Caco-2 (cell line): ENCODE measurements around the gene ANKRD12. TPM values are rescaled to one million over a fixed set of nuclear protein-coding genes. Genes with fewer than 3 reads are reported as not detected.

Experiments used
- BruUV-seq: library from RNA; stranded (reverse); fragments of 400-500 nt; replicated peaks from 2 replicates; lab custom pipeline; 2021; lab: Mats Ljungman, UMichigan
- CTCF ChIA-PET: fragments of 300-600 bp; sonication (Branson Sonifier 250); formaldehyde crosslinking; loops from one replicate; lab custom pipeline; 2022; ENCODE audit warnings: antibody characterized with exemption; lab: Charles Lee
- POLR2A ChIA-PET: fragments of 300-600 bp; sonication (Branson Sonifier 250); formaldehyde crosslinking; loops from one replicate; lab custom pipeline; 2022; ENCODE audit warnings: antibody characterized with exemption; lab: Charles Lee
- DNase-seq, 2 experiments: peaks; one replicate each; pipeline versions ENCODE4 v3.0.0 to v3.0.0-alpha.2; 2020 to 2022
- H3K27me3 ChIP-seq: replicated peaks from 2 replicates; pipeline ENCODE4 v1.6.0; 2011; ENCODE audit warnings: low read length; ENCODE audit not compliant: control insufficient read depth, insufficient read depth
- H3K36me3 ChIP-seq: 2 replicates; pipeline ENCODE4 v1.5.1; 2011; ENCODE audit warnings: low read length; ENCODE audit not compliant: control insufficient read depth, insufficient read depth
- H3K4me1 ChIP-seq: fragments of 250-450 bp; sonication (Bioruptor Pico); 2 replicates; pipeline ENCODE4 v1.5.1; 2020; ENCODE audit warnings: mild to moderate bottlenecking
- H3K4me3 ChIP-seq: 2 replicates; pipeline ENCODE4 v1.5.1; 2011; ENCODE audit warnings: low read depth, mild to moderate bottlenecking, control low read depth, low read length
- H3K9me3 ChIP-seq: fragments of 250-450 bp; sonication (Bioruptor Pico); 2 replicates; pipeline ENCODE4 v1.5.1; 2020; ENCODE audit warnings: mild to moderate bottlenecking, moderate library complexity
- H3K27ac Mint-ChIP-seq: one replicate; pipeline ENCODE4 v1.8.0; 2022; ENCODE audit warnings: mixed read lengths; ENCODE audit not compliant: unreplicated experiment
- H3K27me3 Mint-ChIP-seq: one replicate; pipeline ENCODE4 v1.8.0; 2022; ENCODE audit warnings: mixed read lengths; ENCODE audit not compliant: insufficient read depth, unreplicated experiment
- H3K36me3 Mint-ChIP-seq: one replicate; pipeline ENCODE4 v1.8.0; 2022; ENCODE audit warnings: mild to moderate bottlenecking, mixed read lengths; ENCODE audit not compliant: insufficient read depth, unreplicated experiment
- H3K4me1 Mint-ChIP-seq: one replicate; pipeline ENCODE4 v1.8.0; 2022; ENCODE audit warnings: low read depth, mixed read lengths; ENCODE audit not compliant: unreplicated experiment
- H3K4me3 Mint-ChIP-seq: one replicate; pipeline ENCODE4 v1.8.0; 2022; ENCODE audit warnings: mild to moderate bottlenecking, moderate library complexity, mixed read lengths; ENCODE audit not compliant: unreplicated experiment
- H3K9me3 Mint-ChIP-seq: one replicate; pipeline ENCODE4 v1.8.0; 2022; ENCODE audit warnings: mixed read lengths; ENCODE audit not compliant: unreplicated experiment
- intact Hi-C: fragments of 100-400 bp; cut with micrococcal nuclease; formaldehyde crosslinking; loops from one replicate; pipeline ENCODE4 v1.10.0; 2022; ENCODE audit not compliant: unreplicated experiment
- total RNA-seq: library from RNA; stranded (reverse); gene quantifications from 2 replicates; pipeline ENCODE4 v1.2.3, GENCODE V29; 2022
- TF ChIP-seq, protein P1 (sequence below), 2 experiments: fragments of 200-600 bp in 1 of 2; IDR thresholded peaks; 1 replicate in 1 of 2; 2 replicates in 1 of 2; pipeline versions ENCODE4 v1.5.1 to v1.8.0; 2011 to 2022; ENCODE audit warnings: antibody characterized with exemption in 1 of 2, control low read depth in 1 of 2, inconsistent platforms in 1 of 2, low read depth in 1 of 2, low read length in 1 of 2, mild to moderate bottlenecking in 1 of 2, moderate library complexity in 1 of 2; ENCODE audit not compliant: insufficient read depth in 1 of 2, severe bottlenecking in 1 of 2, unreplicated experiment in 1 of 2

Gene ANKRD12
- total RNA-seq, 1 experiment from 2014 or later: 33.2 TPM

DNA sequence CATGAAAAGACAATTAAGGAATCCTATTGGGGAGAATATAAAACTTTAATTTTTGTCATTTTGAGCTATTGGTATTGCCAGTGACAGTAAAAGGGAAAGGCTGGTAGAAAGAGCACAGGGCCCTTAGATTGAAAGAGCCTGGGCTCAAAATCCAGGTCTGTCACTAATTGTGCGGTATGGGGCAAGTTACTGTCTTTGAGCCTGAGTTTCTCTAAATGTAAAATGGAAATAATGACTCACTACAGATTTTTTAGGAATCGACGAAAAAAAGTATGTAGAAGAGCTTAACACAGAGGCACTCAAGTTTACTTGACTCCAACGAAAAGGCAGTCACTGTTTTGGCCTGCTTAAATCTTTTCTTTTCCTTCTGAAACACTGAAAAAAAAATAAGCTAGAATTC lies 27.1 kb upstream of the ANKRD12 start:
- Mint-ChIP-seq H3K27ac (no peak overlapping the region), H3K9me3 (no peaks in the 10 kb centered on the region), H3K4me3 (no peak overlapping the region), H3K36me3 (peaks cover 61% of the 10 kb centered on the region), H3K27me3 (no peaks in the 10 kb centered on the region), H3K4me1 (peaks cover 9% of the 10 kb centered on the region)
- Histone ChIP-seq H3K4me3 (no peak overlapping the region), H3K36me3 (no peaks in the 10 kb centered on the region), H3K4me1 (peaks cover 18% of the 10 kb centered on the region), H3K9me3 (no peaks in the 10 kb centered on the region), H3K27me3 (no peaks in the 10 kb centered on the region)
- ChIA-PET POLR2A (interaction anchor here (0.7 kb wide), 1 partner anchor 51 kb away, joined by 3 read pairs; no protein-coding TSS in a partner anchor), CTCF (interaction anchor here (0.6 to 1.0 kb wide), 3 partner anchors 24 to 407 kb away, joined by 3 read pairs; no protein-coding TSS in a partner anchor)
- BruUV-seq: no TSS peak
- intact Hi-C loops: no loop called here
- DNase-seq: no peak
- TF ChIP-seq, protein P1, sequence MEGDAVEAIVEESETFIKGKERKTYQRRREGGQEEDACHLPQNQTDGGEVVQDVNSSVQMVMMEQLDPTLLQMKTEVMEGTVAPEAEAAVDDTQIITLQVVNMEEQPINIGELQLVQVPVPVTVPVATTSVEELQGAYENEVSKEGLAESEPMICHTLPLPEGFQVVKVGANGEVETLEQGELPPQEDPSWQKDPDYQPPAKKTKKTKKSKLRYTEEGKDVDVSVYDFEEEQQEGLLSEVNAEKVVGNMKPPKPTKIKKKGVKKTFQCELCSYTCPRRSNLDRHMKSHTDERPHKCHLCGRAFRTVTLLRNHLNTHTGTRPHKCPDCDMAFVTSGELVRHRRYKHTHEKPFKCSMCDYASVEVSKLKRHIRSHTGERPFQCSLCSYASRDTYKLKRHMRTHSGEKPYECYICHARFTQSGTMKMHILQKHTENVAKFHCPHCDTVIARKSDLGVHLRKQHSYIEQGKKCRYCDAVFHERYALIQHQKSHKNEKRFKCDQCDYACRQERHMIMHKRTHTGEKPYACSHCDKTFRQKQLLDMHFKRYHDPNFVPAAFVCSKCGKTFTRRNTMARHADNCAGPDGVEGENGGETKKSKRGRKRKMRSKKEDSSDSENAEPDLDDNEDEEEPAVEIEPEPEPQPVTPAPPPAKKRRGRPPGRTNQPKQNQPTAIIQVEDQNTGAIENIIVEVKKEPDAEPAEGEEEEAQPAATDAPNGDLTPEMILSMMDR (IDR thresholded peaks at IDR 0.05; ENCODE audit: insufficient read depth in 1 of 2, low read depth in 1 of 2, low read length in 1 of 2, severe bottlenecking in 1 of 2, unreplicated experiment in 1 of 2): no peak

- peaks cover 12% of the 10 kb centered on the region for H3K4me1 Mint-ChIP-seq
- no peak for DNase-seq
- intact Hi-C loops: no loop called here
- H3K27me3 Mint-ChIP-seq: no peaks in the 10 kb centered on the region
- no peaks in the 10 kb centered on the region for H3K9me3 Mint-ChIP-seq
- ChIA-PET CTCF (no interaction called here), POLR2A (no interaction called here)
- no peaks in the 10 kb centered on the region for H3K36me3 ChIP-seq
- no peaks in the 10 kb centered on the region for H3K9me3 ChIP-seq
- H3K4me3 ChIP-seq: no peak overlapping the region
- peaks cover 68% of the 10 kb centered on the region for H3K36me3 Mint-ChIP-seq
- TF ChIP-seq, protein P1 (IDR thresholded peaks at IDR 0.05; ENCODE audit: insufficient read depth in 1 of 2, low read depth in 1 of 2, low read length in 1 of 2, severe bottlenecking in 1 of 2, unreplicated experiment in 1 of 2): no peak
- H3K4me1 ChIP-seq: peaks cover 6% of the 10 kb centered on the region; the same call in 1 of the 2 replicates
- no peak overlapping the region for H3K27ac Mint-ChIP-seq
- H3K27me3 ChIP-seq: no peaks in the 10 kb centered on the region
- H3K4me3 Mint-ChIP-seq: no peak overlapping the region
- BruUV-seq: no TSS peak
Measured at GRCh38 chr18:9113468-9114149, 23.0 kb upstream of the ANKRD12 start.

DNA sequence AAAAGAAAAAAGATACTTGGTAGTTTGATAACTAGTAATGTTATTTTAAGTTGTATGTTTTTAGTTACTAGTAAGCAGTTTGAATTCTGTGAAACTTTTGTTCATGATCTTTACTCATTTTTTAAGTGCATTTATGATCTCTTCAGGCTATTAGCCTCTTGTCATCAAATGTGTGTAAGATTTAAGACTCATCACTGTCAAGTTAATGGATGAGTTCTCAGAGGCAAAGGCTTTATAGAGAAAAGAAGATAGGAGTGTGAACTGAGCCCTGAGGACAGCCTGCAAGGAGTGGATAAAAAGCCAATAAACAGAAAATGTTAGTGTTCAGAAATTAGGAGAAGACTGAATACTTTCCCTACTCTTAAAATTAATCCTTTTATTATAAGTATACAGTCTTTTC lies 20.6 kb upstream of the ANKRD12 start:
- Mint-ChIP-seq H3K4me3 (no peak overlapping the region), H3K4me1 (peaks cover 12% of the 10 kb centered on the region), H3K27me3 (no peaks in the 10 kb centered on the region), H3K9me3 (no peaks in the 10 kb centered on the region), H3K27ac (no peak overlapping the region), H3K36me3 (peaks cover 65% of the 10 kb centered on the region)
- intact Hi-C loops: no loop called here
- Histone ChIP-seq H3K4me1 (peaks cover 6% of the 10 kb centered on the region; the same call in 1 of the 2 replicates), H3K4me3 (no peak overlapping the region), H3K9me3 (no peaks in the 10 kb centered on the region), H3K27me3 (no peaks in the 10 kb centered on the region), H3K36me3 (no peaks in the 10 kb centered on the region)
- TF ChIP-seq, protein P1 (IDR thresholded peaks at IDR 0.05; ENCODE audit: insufficient read depth in 1 of 2, low read depth in 1 of 2, low read length in 1 of 2, severe bottlenecking in 1 of 2, unreplicated experiment in 1 of 2): no peak
- BruUV-seq: no TSS peak
- ChIA-PET POLR2A (no interaction called here), CTCF (no interaction called here)
- no peak for DNase-seq
